IPS-18a (cell line): ENCODE data around the gene GAREM1.

Experiments
- H3K27ac ChIP-seq: one replicate; pipeline ENCODE4 v1.5.1; 2013; ENCODE audit warnings: low read length
- H3K27me3 ChIP-seq: one replicate; pipeline ENCODE4 v1.6.1; 2013; ENCODE audit warnings: mild to moderate bottlenecking, low read length; ENCODE audit not compliant: control insufficient read depth, insufficient read depth
- H3K36me3 ChIP-seq: one replicate; pipeline ENCODE4 v1.6.1; 2013; ENCODE audit warnings: low read depth, low read length; ENCODE audit not compliant: control insufficient read depth
- H3K4me1 ChIP-seq: one replicate; pipeline ENCODE4 v1.6.1; 2013; ENCODE audit warnings: low read depth, low read length; ENCODE audit not compliant: control insufficient read depth
- H3K4me3 ChIP-seq: one replicate; pipeline ENCODE4 v1.5.1; 2013; ENCODE audit warnings: low read length
- H3K9ac ChIP-seq: one replicate; pipeline ENCODE4 v1.6.1; 2013; ENCODE audit warnings: mild to moderate bottlenecking, low read length, moderate library complexity
- H3K9me3 ChIP-seq: one replicate; pipeline ENCODE4 v1.6.1; 2013; ENCODE audit warnings: low read depth, low read length; ENCODE audit not compliant: control insufficient read depth

Gene GAREM1

GRCh38 chr18:32337821-32338220 lies 132.9 kb downstream of the GAREM1 start:
- Histone ChIP-seq H3K4me1 (no peaks in the 10 kb centered on the region), H3K9ac (no peak overlapping the region), H3K27me3 (no peaks in the 10 kb centered on the region), H3K9me3 (no peaks in the 10 kb centered on the region), H3K4me3 (no peak overlapping the region), H3K36me3 (no peaks in the 10 kb centered on the region), H3K27ac (no peak overlapping the region)

- no peaks in the 10 kb centered on the region for H3K36me3 ChIP-seq
- no peak overlapping the region for H3K4me3 ChIP-seq
- no peaks in the 10 kb centered on the region for H3K4me1 ChIP-seq
- H3K9ac ChIP-seq: no peak overlapping the region
- no peaks in the 10 kb centered on the region for H3K27me3 ChIP-seq
- no peaks in the 10 kb centered on the region for H3K9me3 ChIP-seq
- H3K27ac ChIP-seq: no peak overlapping the region
Observed at GRCh38 chr18:32337347-32337746, 133.3 kb downstream of the GAREM1 start.

- Histone ChIP-seq H3K27ac (no peak overlapping the region), H3K36me3 (no peaks in the 10 kb centered on the region), H3K9ac (no peak overlapping the region), H3K27me3 (no peaks in the 10 kb centered on the region), H3K4me1 (no peaks in the 10 kb centered on the region), H3K4me3 (no peak overlapping the region), H3K9me3 (no peaks in the 10 kb centered on the region)
Observed at GRCh38 chr18:32335228-32335627, 135.5 kb downstream of the GAREM1 start.

- Histone ChIP-seq H3K4me1 (peaks cover under 1% of the 10 kb centered on the region), H3K36me3 (no peaks in the 10 kb centered on the region), H3K27me3 (no peaks in the 10 kb centered on the region), H3K9ac (no peak overlapping the region), H3K27ac (no peak overlapping the region), H3K4me3 (no peak overlapping the region), H3K9me3 (no peaks in the 10 kb centered on the region)
Observed at GRCh38 chr18:32333781-32334180, 136.9 kb downstream of the GAREM1 start.

DNA sequence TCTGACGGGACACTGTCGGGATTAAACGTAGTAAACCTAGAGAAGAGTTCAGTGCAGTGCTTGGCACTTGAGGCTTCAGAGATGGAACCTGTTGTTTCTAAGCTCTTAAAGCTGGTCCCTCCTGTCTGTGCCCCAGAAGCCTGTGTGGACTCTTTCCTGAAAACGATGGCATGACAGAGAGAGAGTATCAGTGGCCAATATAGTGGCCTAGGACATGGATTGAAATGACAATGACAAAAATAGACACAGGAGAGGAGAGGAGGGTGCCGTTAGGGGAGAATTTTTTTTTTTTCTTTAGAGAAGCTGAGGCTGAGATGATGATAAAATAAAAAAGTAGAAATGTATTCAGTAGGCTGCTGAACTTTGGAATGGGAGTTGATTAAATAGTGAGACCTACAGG lies 138.0 kb downstream of the GAREM1 start:
- H3K9ac ChIP-seq: no peak overlapping the region
- H3K27ac ChIP-seq: no peak overlapping the region
- peaks cover 7% of the 10 kb centered on the region for H3K4me1 ChIP-seq
- no peaks in the 10 kb centered on the region for H3K9me3 ChIP-seq
- H3K36me3 ChIP-seq: no peaks in the 10 kb centered on the region
- H3K27me3 ChIP-seq: no peaks in the 10 kb centered on the region
- H3K4me3 ChIP-seq: no peak overlapping the region

DNA sequence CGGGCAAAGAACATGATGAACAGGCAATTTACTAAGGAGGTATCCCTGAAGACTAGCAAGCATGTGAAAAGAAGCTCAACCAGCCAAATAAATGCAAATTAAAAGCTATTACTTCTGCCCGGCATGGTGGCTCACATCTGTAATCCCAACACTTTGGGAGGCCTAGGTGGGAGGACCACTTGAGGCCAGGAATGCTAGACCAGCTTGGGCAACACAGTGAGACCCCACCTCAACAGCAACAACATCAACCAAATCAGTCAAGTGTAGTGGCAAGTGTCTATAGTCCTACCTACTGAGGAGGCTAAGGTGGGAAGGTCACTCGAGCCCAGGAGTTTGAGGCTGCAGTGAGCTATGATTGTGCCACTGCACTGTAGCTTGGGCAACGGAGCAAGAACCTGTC lies 141.7 kb downstream of the GAREM1 start:
- no peak overlapping the region for H3K4me3 ChIP-seq
- no peaks in the 10 kb centered on the region for H3K9me3 ChIP-seq
- no peaks in the 10 kb centered on the region for H3K27me3 ChIP-seq
- H3K9ac ChIP-seq: no peak overlapping the region
- H3K36me3 ChIP-seq: no peaks in the 10 kb centered on the region
- H3K4me1 ChIP-seq: peaks cover 20% of the 10 kb centered on the region
- no peak overlapping the region for H3K27ac ChIP-seq

- no peak overlapping the region for H3K4me3 ChIP-seq
- no peaks in the 10 kb centered on the region for H3K27me3 ChIP-seq
- no peaks in the 10 kb centered on the region for H3K9me3 ChIP-seq
- H3K36me3 ChIP-seq: no peaks in the 10 kb centered on the region
- H3K27ac ChIP-seq: no peak overlapping the region
- no peak overlapping the region for H3K9ac ChIP-seq
- H3K4me1 ChIP-seq: peaks cover 20% of the 10 kb centered on the region
Observed at GRCh38 chr18:32328379-32328778, 142.3 kb downstream of the GAREM1 start.

DNA sequence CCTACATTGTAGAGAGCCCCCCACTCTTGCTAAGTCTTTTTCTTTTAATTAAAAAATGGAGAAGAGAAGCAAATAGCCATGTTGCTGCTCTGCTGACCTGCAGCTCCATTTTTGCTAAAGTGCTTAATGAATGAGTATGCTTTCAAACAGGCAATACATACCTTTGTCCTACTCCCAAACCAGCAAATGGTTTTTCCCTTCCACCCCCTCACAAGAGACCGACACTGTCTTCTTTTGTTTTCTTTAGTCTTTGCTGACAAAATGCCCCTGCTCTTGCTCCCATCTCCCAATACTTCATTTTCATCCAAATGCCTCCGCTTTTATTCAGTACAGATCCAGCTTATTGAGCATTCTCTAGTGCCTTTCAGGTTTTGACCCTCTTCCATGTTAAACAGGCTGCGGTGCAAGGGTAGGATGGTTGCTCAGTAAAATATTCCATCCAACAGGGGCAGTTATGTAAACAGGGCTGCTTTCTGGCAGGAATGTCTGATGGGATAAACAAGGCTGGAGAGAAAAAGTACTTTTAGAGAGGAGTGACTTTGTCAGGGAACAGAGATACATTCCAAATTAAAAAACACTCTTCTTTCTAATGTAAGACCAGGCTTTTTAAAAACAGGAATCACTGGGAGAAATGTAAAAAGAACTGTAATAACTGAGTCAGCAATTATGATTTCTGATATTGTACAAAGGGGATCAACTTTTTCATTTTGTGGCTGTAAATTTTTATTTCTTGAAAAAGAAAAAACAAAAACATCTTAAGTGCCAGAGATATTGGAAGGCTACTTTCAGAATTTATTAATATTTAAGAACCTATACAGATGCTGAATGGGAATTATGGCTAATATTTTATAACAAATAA lies 144.0 kb downstream of the GAREM1 start:
- Histone ChIP-seq H3K4me1 (peaks cover 20% of the 10 kb centered on the region), H3K27me3 (no peaks in the 10 kb centered on the region), H3K4me3 (no peak overlapping the region), H3K9me3 (no peaks in the 10 kb centered on the region), H3K9ac (no peak overlapping the region), H3K27ac (no peak overlapping the region), H3K36me3 (no peaks in the 10 kb centered on the region)

GRCh38 chr18:32324181-32324580 lies 146.5 kb downstream of the GAREM1 start:
- no peak overlapping the region for H3K9ac ChIP-seq
- H3K4me3 ChIP-seq: no peak overlapping the region
- no peaks in the 10 kb centered on the region for H3K36me3 ChIP-seq
- H3K4me1 ChIP-seq: peaks cover 20% of the 10 kb centered on the region
- H3K9me3 ChIP-seq: no peaks in the 10 kb centered on the region
- no peaks in the 10 kb centered on the region for H3K27me3 ChIP-seq
- H3K27ac ChIP-seq: no peak overlapping the region

GRCh38 chr18:32321826-32322225 lies 148.9 kb downstream of the GAREM1 start:
- no peak overlapping the region for H3K4me3 ChIP-seq
- no peak overlapping the region for H3K9ac ChIP-seq
- H3K9me3 ChIP-seq: no peaks in the 10 kb centered on the region
- no peaks in the 10 kb centered on the region for H3K36me3 ChIP-seq
- no peaks in the 10 kb centered on the region for H3K27me3 ChIP-seq
- peaks cover 10% of the 10 kb centered on the region for H3K4me1 ChIP-seq
- no peak overlapping the region for H3K27ac ChIP-seq

- no peaks in the 10 kb centered on the region for H3K4me1 ChIP-seq
- no peak overlapping the region for H3K4me3 ChIP-seq
- no peaks in the 10 kb centered on the region for H3K36me3 ChIP-seq
- H3K27ac ChIP-seq: no peak overlapping the region
- no peak overlapping the region for H3K9ac ChIP-seq
- no peaks in the 10 kb centered on the region for H3K9me3 ChIP-seq
- H3K27me3 ChIP-seq: no peaks in the 10 kb centered on the region
Observed at GRCh38 chr18:32319084-32319483, 151.6 kb downstream of the GAREM1 start.

GRCh38 chr18:32318581-32318980 lies 152.1 kb downstream of the GAREM1 start:
- no peak overlapping the region for H3K9ac ChIP-seq
- H3K27me3 ChIP-seq: no peaks in the 10 kb centered on the region
- no peaks in the 10 kb centered on the region for H3K9me3 ChIP-seq
- no peaks in the 10 kb centered on the region for H3K36me3 ChIP-seq
- no peak overlapping the region for H3K4me3 ChIP-seq
- H3K4me1 ChIP-seq: no peaks in the 10 kb centered on the region
- H3K27ac ChIP-seq: no peak overlapping the region
